ENCODE measurements around the gene ECE1.

DNA sequence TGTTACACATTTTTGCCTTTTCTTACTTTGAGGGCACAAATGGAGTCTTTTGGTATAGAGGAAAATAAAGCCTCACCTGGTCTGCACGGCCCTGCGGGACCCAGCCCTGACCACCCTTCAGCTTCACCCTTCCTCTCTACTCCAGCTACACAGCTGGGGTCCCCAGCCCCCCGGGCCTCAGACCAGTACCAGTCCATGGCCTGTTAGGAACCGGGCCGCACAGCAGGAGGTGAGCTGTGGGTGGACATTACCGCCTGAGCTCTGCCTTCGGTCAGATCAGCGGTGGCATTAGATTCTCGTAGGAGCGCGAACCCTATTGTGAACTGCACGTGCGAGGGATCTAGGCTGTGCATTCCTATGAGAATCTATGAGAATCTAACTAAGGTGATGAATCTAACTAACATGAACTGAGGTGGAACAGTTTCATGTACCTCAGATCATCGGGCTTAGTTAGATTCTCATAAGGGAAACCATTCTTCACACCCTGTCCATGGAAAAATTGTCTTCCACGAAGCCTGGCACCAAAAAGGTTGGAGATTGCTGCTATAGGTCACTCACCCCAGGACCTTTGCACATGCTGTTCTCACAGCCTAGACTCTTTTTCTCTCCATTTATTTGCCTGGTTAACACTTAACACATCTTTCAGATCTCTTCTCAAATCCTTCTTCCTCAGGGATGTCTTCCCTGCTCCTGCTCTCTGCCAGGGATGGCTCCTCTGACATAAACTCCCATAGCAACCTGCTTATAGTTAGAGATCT is 37.5 kb upstream of the ECE1 start:
- TF ChIP-seq, protein P1, sequence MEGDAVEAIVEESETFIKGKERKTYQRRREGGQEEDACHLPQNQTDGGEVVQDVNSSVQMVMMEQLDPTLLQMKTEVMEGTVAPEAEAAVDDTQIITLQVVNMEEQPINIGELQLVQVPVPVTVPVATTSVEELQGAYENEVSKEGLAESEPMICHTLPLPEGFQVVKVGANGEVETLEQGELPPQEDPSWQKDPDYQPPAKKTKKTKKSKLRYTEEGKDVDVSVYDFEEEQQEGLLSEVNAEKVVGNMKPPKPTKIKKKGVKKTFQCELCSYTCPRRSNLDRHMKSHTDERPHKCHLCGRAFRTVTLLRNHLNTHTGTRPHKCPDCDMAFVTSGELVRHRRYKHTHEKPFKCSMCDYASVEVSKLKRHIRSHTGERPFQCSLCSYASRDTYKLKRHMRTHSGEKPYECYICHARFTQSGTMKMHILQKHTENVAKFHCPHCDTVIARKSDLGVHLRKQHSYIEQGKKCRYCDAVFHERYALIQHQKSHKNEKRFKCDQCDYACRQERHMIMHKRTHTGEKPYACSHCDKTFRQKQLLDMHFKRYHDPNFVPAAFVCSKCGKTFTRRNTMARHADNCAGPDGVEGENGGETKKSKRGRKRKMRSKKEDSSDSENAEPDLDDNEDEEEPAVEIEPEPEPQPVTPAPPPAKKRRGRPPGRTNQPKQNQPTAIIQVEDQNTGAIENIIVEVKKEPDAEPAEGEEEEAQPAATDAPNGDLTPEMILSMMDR (IDR thresholded peaks at IDR 0.05), result no peak
- TF ChIP-seq POLR2A (IDR thresholded peaks at IDR 0.05) (no peak), EP300 (IDR thresholded peaks at IDR 0.05) (no peak), POLR2AphosphoS5 (IDR thresholded peaks at IDR 0.05) (no peak)
